IMR-90 (cell line): Measurements from ENCODE around the gene DCST2. TPM values are rescaled to one million over a fixed set of nuclear protein-coding genes. Genes with fewer than 3 reads are reported as not detected.

Experiments used
- ATAC-seq: fragments of 200-7000 bp; cut with Tn5 transposase; 2 replicates; pipeline ENCODE4 v1.9.1; 2020; ENCODE audit warnings: low read depth, mild to moderate bottlenecking, moderate library complexity
- BruUV-seq: library from RNA; stranded (reverse); fragments of 400-500 nt; replicated peaks from 2 replicates; lab custom pipeline; 2021; lab: Mats Ljungman, UMichigan
- CTCF ChIA-PET: fragments of 300-600 bp; formaldehyde crosslinking; extraction: SDS; loops from one replicate; lab custom pipeline; 2021; ENCODE audit warnings: antibody characterized with exemption; lab: Yijun Ruan, JAX
- POLR2A ChIA-PET: fragments of 300-600 bp; sonication (Branson Sonifier 250); formaldehyde crosslinking; loops from one replicate; lab custom pipeline; 2022; ENCODE audit warnings: antibody characterized with exemption; ENCODE audit not compliant: unreplicated experiment; lab: Charles Lee
- DNase-seq: peaks from one replicate; pipeline ENCODE4 v3.0.0; 2013
- H2AFZ ChIP-seq: replicated peaks from 2 replicates; pipeline ENCODE3; 2013; ENCODE audit warnings: low read length, mild to moderate bottlenecking; ENCODE audit not compliant: poor library complexity
- H2AK5ac ChIP-seq: 2 replicates; pipeline ENCODE4 v1.6.1; 2013; ENCODE audit warnings: low read depth, low read length, inconsistent platforms
- H2AK9ac ChIP-seq: replicated peaks from 2 replicates; pipeline ENCODE3; 2013; ENCODE audit warnings: mild to moderate bottlenecking, low read depth, low read length, moderate library complexity; ENCODE audit not compliant: poor library complexity
- H2BK120ac ChIP-seq: 2 replicates; pipeline ENCODE4 v1.6.1; 2013; ENCODE audit warnings: low read depth, low read length, inconsistent platforms
- H2BK15ac ChIP-seq: 3 replicates; pipeline ENCODE4 v1.6.1; 2013; ENCODE audit warnings: low read depth, low read length, inconsistent platforms
- H2BK20ac ChIP-seq: 2 replicates; pipeline ENCODE4 v1.6.1; 2013; ENCODE audit warnings: low read depth, mild to moderate bottlenecking, inconsistent platforms, low read length, moderate library complexity
- H2BK5ac ChIP-seq: 2 replicates; pipeline ENCODE4 v1.6.1; 2013; ENCODE audit warnings: mild to moderate bottlenecking, low read depth, low read length, inconsistent platforms; ENCODE audit not compliant: poor library complexity, severe bottlenecking
- H3K14ac ChIP-seq: replicated peaks from 2 replicates; pipeline ENCODE4 v1.6.1; 2013; ENCODE audit warnings: low read depth, low read length, inconsistent platforms
- H3K18ac ChIP-seq: 2 replicates; pipeline ENCODE4 v1.6.1; 2013; ENCODE audit warnings: low read depth, low read length, control low read depth
- H3K23ac ChIP-seq: 2 replicates; pipeline ENCODE4 v1.6.1; 2013; ENCODE audit warnings: low read depth, low read length, inconsistent platforms
- H3K27ac ChIP-seq: 2 replicates; pipeline ENCODE4 v1.5.1; 2013; ENCODE audit warnings: mild to moderate bottlenecking, control low read depth, low read length; ENCODE audit not compliant: insufficient read depth
- H3K27me3 ChIP-seq: 2 replicates; pipeline ENCODE4 v1.6.1; 2013; ENCODE audit warnings: low read length; ENCODE audit not compliant: control insufficient read depth, insufficient read depth
- H3K36me3 ChIP-seq: 2 replicates; pipeline ENCODE4 v1.6.1; 2013; ENCODE audit warnings: low read length, mixed read lengths; ENCODE audit not compliant: control insufficient read depth, insufficient read depth
- H3K4ac ChIP-seq: 2 replicates; pipeline ENCODE4 v1.6.1; 2013; ENCODE audit warnings: low read depth, low read length, inconsistent platforms
- H3K4me1 ChIP-seq: 2 replicates; pipeline ENCODE4 v1.6.1; 2013; ENCODE audit warnings: low read length, mixed read lengths; ENCODE audit not compliant: control insufficient read depth, insufficient read depth
- H3K4me2 ChIP-seq: 2 replicates; pipeline ENCODE4 v1.6.1; 2013; ENCODE audit warnings: low read depth, mild to moderate bottlenecking, control low read depth, low read length, moderate library complexity
- H3K4me3 ChIP-seq: 2 replicates; pipeline ENCODE4 v1.5.1; 2013; ENCODE audit warnings: low read depth, mild to moderate bottlenecking, control low read depth, low read length, moderate library complexity; ENCODE audit not compliant: insufficient read depth
- H3K56ac ChIP-seq: 2 replicates; pipeline ENCODE4 v1.6.1; 2013; ENCODE audit warnings: low read length, inconsistent platforms; ENCODE audit not compliant: insufficient read depth; ENCODE audit errors: extremely low read depth
- H3K79me1 ChIP-seq, 2 experiments: 2 replicates each; pipeline ENCODE4 v1.6.1; 2013; ENCODE audit warnings: low read length in 2 of 2, inconsistent platforms in 1 of 2, low read depth in 1 of 2
- H3K9ac ChIP-seq: 2 replicates; pipeline ENCODE4 v1.6.1; 2013; ENCODE audit warnings: low read depth, low read length, control low read depth
- H3K9me1 ChIP-seq: 2 replicates; pipeline ENCODE4 v1.6.1; 2013; ENCODE audit warnings: low read length, inconsistent platforms; ENCODE audit not compliant: insufficient read depth
- H3K9me3 ChIP-seq: 2 replicates; pipeline ENCODE4 v1.6.1; 2013; ENCODE audit warnings: low read length; ENCODE audit not compliant: control insufficient read depth, insufficient read depth
- H4K20me1 ChIP-seq: 2 replicates; pipeline ENCODE4 v1.6.1; 2013; ENCODE audit warnings: low read length, inconsistent platforms; ENCODE audit not compliant: insufficient read depth
- H4K5ac ChIP-seq: 2 replicates; pipeline ENCODE4 v1.6.1; 2013; ENCODE audit warnings: mild to moderate bottlenecking, low read depth, low read length, control low read depth
- H4K8ac ChIP-seq, 2 experiments: 2 replicates each; pipeline ENCODE4 v1.6.1; 2013; ENCODE audit warnings: low read depth in 2 of 2, low read length in 2 of 2, control low read depth in 1 of 2, inconsistent platforms in 1 of 2
- H4K91ac ChIP-seq: 2 replicates; pipeline ENCODE4 v1.6.1; 2013; ENCODE audit warnings: low read depth, low read length, inconsistent platforms; ENCODE audit not compliant: insufficient read depth
- BHLHE40 ChIP-seq: fragments of 150-350 bp; IDR thresholded peaks from 2 replicates; pipeline ENCODE4 v1.6.1; 2016; ENCODE audit warnings: mild to moderate bottlenecking, low read depth, low read length
- FOS ChIP-seq: fragments of 150-350 bp; IDR thresholded peaks from 2 replicates; pipeline ENCODE4 v1.6.1; 2016; ENCODE audit warnings: low read depth, low read length
- MAFK ChIP-seq: IDR thresholded peaks from 2 replicates; pipeline ENCODE4 v1.6.1; 2012; ENCODE audit warnings: low read depth, low read length, improper control_type of control experiment
- MAZ ChIP-seq: IDR thresholded peaks from 2 replicates; pipeline ENCODE4 v1.6.1; 2012; ENCODE audit warnings: low read depth, mild to moderate bottlenecking, low read length, improper control_type of control experiment, moderate library complexity, borderline replicate concordance
- MXI1 ChIP-seq: IDR thresholded peaks from 2 replicates; pipeline ENCODE4 v1.6.1; 2012; ENCODE audit warnings: low read depth, mild to moderate bottlenecking, low read length, moderate library complexity, borderline replicate concordance
- NFE2L2 ChIP-seq: fragments of 150-350 bp; IDR thresholded peaks from 2 replicates; pipeline ENCODE4 v1.6.1; 2016; ENCODE audit warnings: low read depth, mild to moderate bottlenecking, low read length
- RAD21 ChIP-seq: IDR thresholded peaks from 2 replicates; pipeline ENCODE4 v1.6.1; 2012; ENCODE audit warnings: low read length, improper control_type of control experiment
- RFX5 ChIP-seq: IDR thresholded peaks from 2 replicates; pipeline ENCODE4 v1.8.0; 2012; ENCODE audit warnings: low read depth, mild to moderate bottlenecking, low read length, moderate library complexity
- SMC3 ChIP-seq: fragments of 150-350 bp; IDR thresholded peaks from 2 replicates; pipeline ENCODE4 v1.6.1; 2016; ENCODE audit warnings: low read depth, mild to moderate bottlenecking, antibody characterized with exemption, low read length, moderate library complexity
- WGBS, 2 experiments: methylation state at CpG; one replicate each; pipeline versions ENCODE4 v1.1.5 to v1.1.7; 2013; ENCODE audit warnings: missing lambda C conversion rate in 2 of 2; ENCODE audit not compliant: insufficient read length in 1 of 2; ENCODE audit errors: extremely low coverage in 2 of 2; 5-methylcytosine and 5-hydroxymethylcytosine counted together
- dilution Hi-C: fragments of 300-500 bp; cut with HindIII; formaldehyde crosslinking; loops from one replicate; pipeline ENCODE4 v1.14.3; 2018; ENCODE audit warnings: low sequenced_read_pairs; ENCODE audit not compliant: unreplicated experiment
- in situ Hi-C: fragments of 300-500 bp; cut with MboI; formaldehyde crosslinking; loops from 3 replicates; pipeline ENCODE4 v1.14.3; 2019; ENCODE audit warnings: low sequenced_read_pairs, inconsistent platforms, mixed read lengths
- intact Hi-C: fragments of 100-400 bp; cut with micrococcal nuclease; formaldehyde crosslinking; loops from 2 replicates; pipeline ENCODE4 v1.10.0; 2022
- polyA plus RNA-seq, 3 experiments: library from polyadenylated mRNA; depleted of rRNA; stranded (reverse); fragments of >200 nt; gene quantifications; 2 replicates each; pipeline ENCODE4 v1.2.3, GENCODE V29; 2012; ENCODE audit warnings: low replicate concordance in 1 of 3
- total RNA-seq: library from RNA; depleted of rRNA; stranded (reverse); fragments of >200 nt; gene quantifications from 2 replicates; pipeline ENCODE4 v1.2.3, GENCODE V29; 2012
- TF ChIP-seq, protein P1 (sequence below): fragments of 150-350 bp; IDR thresholded peaks from 2 replicates; pipeline ENCODE4 v1.6.1; 2016; ENCODE audit warnings: low read depth, mild to moderate bottlenecking, low read length, moderate library complexity, borderline replicate concordance

Gene DCST2
- total and polyA plus RNA-seq, 2 of the 4 experiments (the other 2 are of a cell fraction) = 0.14 TPM; not detected in 1

DNA sequence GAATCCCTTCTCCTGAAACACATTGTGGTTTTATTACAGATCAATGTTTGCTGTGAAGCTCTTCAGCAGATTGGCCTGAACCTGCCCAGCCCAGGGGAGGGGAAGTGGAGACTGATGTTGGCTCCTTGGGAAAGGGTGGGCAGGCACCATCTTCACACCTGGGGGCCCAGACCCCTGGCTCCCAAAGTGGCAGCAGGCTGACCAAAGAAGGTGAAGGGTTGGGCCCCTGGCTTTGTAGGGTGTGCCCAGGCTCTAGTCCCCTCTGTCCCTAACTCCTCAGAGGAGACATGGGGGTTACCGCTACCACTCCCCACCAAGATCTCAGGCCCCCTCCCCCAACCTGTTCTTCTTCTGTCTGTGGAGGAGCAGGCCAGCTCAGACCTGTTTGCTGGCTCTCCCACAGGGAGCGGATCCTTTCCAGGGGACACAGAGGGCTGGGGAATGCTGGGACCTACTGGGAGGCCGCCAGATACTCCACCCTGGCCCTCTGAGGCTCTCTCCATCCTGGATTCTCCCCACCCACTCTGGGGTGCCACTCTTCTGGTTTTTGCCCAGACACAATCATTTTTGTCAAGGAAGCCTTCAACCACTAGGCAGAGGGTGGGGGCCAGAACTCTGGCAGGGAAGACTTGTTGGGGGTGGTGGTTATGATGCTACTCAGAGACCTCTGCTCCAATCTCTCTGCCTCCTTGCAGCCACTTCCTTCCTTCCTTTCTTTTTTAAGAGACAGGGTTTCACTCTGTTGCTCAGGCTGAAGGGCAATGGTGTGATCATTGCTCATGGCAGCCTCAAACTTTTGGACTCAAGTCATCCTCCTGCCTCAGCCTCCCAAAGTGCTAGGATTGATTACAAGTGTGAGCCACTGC is 40.0 kb upstream of the DCST2 start:
- Histone ChIP-seq H3K4me3 (no peak overlapping the region), H2BK120ac (no peak overlapping the region), H4K20me1 (0 out of 2 replicates have a peak, but pooled peaks cover 4% of the 10 kb centered on the region), H4K5ac (no peak overlapping the region), H2AFZ (no peak overlapping the region), H3K27ac (no peak overlapping the region), H3K27me3 (peaks cover 32% of the 10 kb centered on the region), H3K4me1 (peaks cover 5% of the 10 kb centered on the region; the same call in 1 of the 2 replicates), H3K18ac (no peak overlapping the region), H3K4me2 (no peak overlapping the region), H2BK5ac (no peak overlapping the region), H3K79me1 (no peaks in the 10 kb centered on the region), H3K56ac (no peak overlapping the region), H2BK20ac (no peak overlapping the region), H3K9me1 (0 out of 2 replicates have a peak, but pooled peaks cover 8% of the 10 kb centered on the region), H3K14ac (no peak overlapping the region), H2AK9ac (no peak overlapping the region), H3K4ac (no peak overlapping the region), H3K9ac (no peak overlapping the region), H4K91ac (no peak overlapping the region), H3K23ac (no peak overlapping the region), H3K9me3 (no peaks in the 10 kb centered on the region), H4K8ac (no peak overlapping the region), H3K36me3 (peaks cover 11% of the 10 kb centered on the region; the same call in 1 of the 2 replicates), H2AK5ac (no peak overlapping the region), H2BK15ac (no peak overlapping the region)
- dilution Hi-C loops = no loop called here
- ChIA-PET CTCF (no interaction called here), POLR2A (no interaction called here)
- intact Hi-C loops = no loop called here
- WGBS, 2 experiments = no CpG with 5 or more reads among the region's 3 CpGs
- in situ Hi-C loops = no loop called here
- ATAC-seq (no peak), DNase-seq (no peak)
- BruUV-seq = no TSS peak
- TF ChIP-seq, protein P1, sequence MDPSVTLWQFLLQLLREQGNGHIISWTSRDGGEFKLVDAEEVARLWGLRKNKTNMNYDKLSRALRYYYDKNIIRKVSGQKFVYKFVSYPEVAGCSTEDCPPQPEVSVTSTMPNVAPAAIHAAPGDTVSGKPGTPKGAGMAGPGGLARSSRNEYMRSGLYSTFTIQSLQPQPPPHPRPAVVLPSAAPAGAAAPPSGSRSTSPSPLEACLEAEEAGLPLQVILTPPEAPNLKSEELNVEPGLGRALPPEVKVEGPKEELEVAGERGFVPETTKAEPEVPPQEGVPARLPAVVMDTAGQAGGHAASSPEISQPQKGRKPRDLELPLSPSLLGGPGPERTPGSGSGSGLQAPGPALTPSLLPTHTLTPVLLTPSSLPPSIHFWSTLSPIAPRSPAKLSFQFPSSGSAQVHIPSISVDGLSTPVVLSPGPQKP = no peak
- TF ChIP-seq RAD21 (no peak), MAFK (no peak), NFE2L2 (no peak), FOS (no peak), MXI1 (no peak), SMC3 (no peak), BHLHE40 (no peak), RFX5 (no peak), MAZ (no peak)
